ENCODE results near the gene ZNF783. TPM values are rescaled to one million over a fixed set of nuclear protein-coding genes. Genes with fewer than 3 reads are reported as not detected.

The ZNF783 gene
- total RNA-seq, 1 donor, result 8.5 TPM

Other genes with a start within 250 kb of the ZNF783 start
- gene PDIA4, start 233.7 kb upstream of the ZNF783 start, total RNA-seq, result 34.9 TPM
- gene ZNF786, start 171.5 kb upstream of the ZNF783 start, total RNA-seq, result 3.1 TPM
- gene ZNF425, start 135.9 kb upstream of the ZNF783 start, total RNA-seq, result 0.10 TPM
- gene ZNF398, start 114.7 kb upstream of the ZNF783 start, total RNA-seq, result 18.7 TPM
- 10.7 TPM for gene ZNF282, start 66.7 kb upstream of the ZNF783 start, total RNA-seq
- 9.2 TPM for gene ZNF212, start 22.5 kb upstream of the ZNF783 start, total RNA-seq
- gene ZNF777, start 198.9 kb downstream of the ZNF783 start, total RNA-seq, result 10.8 TPM
- 38.1 TPM for gene ZNF746, start 235.6 kb downstream of the ZNF783 start, total RNA-seq